Measurements from ENCODE around the gene KLK14.
A peak's percentile ranks its signal among the peaks of the same experiment; 100 is the strongest.

Gene KLK14

DNA sequence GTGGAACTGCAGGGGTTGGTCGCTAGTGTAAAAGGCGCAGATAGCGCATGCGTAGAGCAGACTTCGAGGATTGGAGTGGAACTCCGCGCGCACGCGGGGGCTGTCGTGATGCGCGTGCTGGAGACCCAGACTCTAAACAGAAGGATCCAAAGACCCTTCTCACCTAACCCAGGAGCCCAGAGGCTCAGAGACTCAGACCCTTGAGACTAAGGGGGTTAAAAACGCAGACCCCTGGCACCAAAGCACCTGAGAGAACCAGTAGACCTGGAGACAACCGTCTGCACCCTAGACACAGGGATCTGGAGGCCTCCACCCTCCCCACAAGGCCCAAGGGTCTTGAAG lies 26.1 kb upstream of the KLK14 start:
- peak overlapping the region; percentile 93 for H3K4me3 ChIP-seq (ENCODE audit: low read depth, low read length)

GRCh38 chr19:51108066-51108804 lies 25.5 kb upstream of the KLK14 start, which contains the start of gene CTU1:
Gene CTU1 (minus strand): TSS chr19:51108409. CDS start chr19:51104569, 3,840 bp downstream.
- peak within 1 kb of the TSS; percentile 93 for H3K4me3 ChIP-seq (ENCODE audit: low read depth, low read length)

DNA sequence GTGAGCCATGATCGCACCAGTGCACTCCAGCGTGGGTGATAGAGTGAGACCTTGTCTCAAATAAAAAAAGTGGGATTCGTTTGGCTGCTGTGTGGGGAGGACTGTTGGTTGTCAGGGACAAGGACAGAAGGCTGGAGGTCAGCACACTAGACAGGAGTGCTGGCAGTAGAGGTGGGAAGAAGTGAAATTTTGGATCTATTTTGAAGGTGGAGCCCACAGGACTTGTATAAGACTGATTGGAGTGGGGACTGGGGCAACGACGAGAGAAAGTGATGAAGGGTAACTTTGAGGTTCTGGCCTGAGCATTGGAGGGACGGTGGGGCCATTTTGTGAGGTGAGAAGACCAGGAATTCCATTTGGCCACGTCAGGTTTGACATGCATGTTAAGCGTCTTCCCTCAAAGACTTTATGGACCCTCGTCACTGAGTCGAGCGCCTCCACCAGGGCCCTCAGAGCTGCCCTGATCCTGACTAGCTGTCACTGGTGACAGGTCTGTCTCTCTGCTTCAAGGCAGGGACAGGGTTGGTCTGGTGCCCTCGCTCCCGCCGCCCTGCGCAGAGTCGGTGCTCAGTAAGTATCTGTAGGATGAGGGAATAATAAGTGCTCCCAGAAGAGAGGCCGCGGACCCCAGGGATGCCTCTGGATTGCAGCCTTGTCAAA lies 24.8 kb upstream of the KLK14 start:
- H3K4me3 ChIP-seq (ENCODE audit: low read depth, low read length): peak overlapping the region; percentile 93

GRCh38 chr19:51103926-51104341 lies 21.2 kb upstream of the KLK14 start:
- no peak overlapping the region for H3K4me3 ChIP-seq (ENCODE audit: low read depth, low read length)

DNA sequence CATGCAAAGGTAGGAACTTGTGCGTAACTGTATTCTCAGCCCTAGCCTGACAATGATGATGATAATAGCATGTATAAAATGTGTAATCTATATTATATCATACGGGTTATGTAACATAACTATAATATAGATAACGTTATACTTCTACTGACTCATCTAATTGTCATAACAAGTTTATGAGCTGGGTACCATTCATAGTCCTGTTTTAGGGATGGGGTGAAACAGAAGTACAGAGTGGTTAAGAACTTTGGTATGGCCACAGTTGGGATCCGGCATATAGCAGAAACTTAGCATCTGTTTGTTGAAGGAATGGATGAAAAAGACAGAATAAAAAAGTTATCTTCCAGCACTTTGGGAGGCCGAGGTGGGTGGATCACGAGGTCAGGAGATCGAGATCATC lies 20.3 kb upstream of the KLK14 start:
- no peak overlapping the region for H3K4me3 ChIP-seq (ENCODE audit: low read depth, low read length)

- H3K4me3 ChIP-seq (ENCODE audit: low read depth, low read length): no peak overlapping the region
Observed at GRCh38 chr19:51101171-51101865, 18.6 kb upstream of the KLK14 start.

DNA sequence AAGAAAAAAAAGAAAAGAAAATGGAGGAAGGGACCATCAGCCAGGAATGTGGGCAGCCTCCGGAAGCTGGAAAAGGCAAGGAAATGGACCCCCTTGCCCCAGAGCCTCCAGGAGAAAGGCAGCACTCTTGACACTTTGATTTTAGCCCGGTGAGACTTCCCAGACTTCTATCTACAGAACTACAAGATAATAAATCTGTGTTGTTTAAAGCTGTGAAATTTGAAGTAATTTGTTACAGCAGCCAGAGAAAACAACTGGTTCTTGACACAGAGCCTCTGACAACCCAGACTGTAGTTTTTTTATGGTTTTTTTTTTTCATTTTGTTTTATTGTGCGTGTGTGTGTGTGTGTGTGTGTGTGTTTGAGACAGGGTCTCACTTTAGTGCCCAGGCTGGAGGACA lies 17.9 kb upstream of the KLK14 start:
- no peak overlapping the region for H3K4me3 ChIP-seq (ENCODE audit: low read depth, low read length)

- no peak overlapping the region for H3K4me3 ChIP-seq (ENCODE audit: low read depth, low read length)
Observed at GRCh38 chr19:51099047-51099382, 16.3 kb upstream of the KLK14 start.

- H3K4me3 ChIP-seq (ENCODE audit: low read depth, low read length): no peak overlapping the region
Observed at GRCh38 chr19:51098365-51099046, 15.8 kb upstream of the KLK14 start.

- no peak overlapping the region for H3K4me3 ChIP-seq (ENCODE audit: low read depth, low read length)
Observed at GRCh38 chr19:51097796-51098195, 15.1 kb upstream of the KLK14 start.

- H3K4me3 ChIP-seq (ENCODE audit: low read depth, low read length): no peak overlapping the region
Observed at GRCh38 chr19:51097166-51097738, 14.6 kb upstream of the KLK14 start.

DNA sequence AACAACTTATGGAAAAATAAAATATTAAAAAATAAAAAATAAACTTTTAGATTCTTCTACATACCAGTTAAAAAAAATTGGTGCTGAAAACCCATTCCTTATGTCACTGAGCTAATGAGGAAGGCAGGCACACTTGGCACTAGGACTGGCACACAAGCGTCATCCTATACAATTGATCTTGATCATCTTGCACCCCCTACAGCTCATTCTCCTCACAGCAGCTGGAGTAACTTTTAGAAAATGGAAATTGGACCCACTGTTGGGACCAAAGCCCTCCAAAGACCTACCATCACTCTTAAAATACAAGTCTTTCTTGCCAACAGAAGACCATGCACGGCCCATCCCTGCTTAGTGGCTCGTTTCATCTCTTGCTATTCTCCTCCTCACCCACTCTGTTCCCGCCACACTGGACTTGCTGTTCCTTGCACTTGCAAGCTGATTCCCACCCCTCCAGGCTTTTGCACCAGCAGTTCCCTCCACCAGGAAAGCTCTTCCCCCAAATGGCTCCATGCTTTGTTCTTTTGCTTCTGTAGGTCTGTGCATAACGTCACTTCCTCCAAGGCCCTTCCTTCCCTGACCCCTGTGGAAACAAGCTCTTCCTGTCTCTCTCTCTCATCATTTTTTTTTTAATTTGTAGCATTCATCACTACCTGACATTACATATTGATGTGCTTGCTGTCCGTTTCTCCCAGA lies 13.9 kb upstream of the KLK14 start:
- H3K4me3 ChIP-seq (ENCODE audit: low read depth, low read length): no peak overlapping the region

- H3K4me3 ChIP-seq (ENCODE audit: low read depth, low read length): no peak overlapping the region
Observed at GRCh38 chr19:51094696-51095279, 12.1 kb upstream of the KLK14 start.

GRCh38 chr19:51093510-51094345 lies 11.0 kb upstream of the KLK14 start:
- H3K4me3 ChIP-seq (ENCODE audit: low read depth, low read length): no peak overlapping the region

GRCh38 chr19:51093101-51093500 lies 10.4 kb upstream of the KLK14 start:
- H3K4me3 ChIP-seq (ENCODE audit: low read depth, low read length): no peak overlapping the region

GRCh38 chr19:51091895-51092873 lies 9.5 kb upstream of the KLK14 start:
- H3K4me3 ChIP-seq (ENCODE audit: low read depth, low read length): no peak overlapping the region

DNA sequence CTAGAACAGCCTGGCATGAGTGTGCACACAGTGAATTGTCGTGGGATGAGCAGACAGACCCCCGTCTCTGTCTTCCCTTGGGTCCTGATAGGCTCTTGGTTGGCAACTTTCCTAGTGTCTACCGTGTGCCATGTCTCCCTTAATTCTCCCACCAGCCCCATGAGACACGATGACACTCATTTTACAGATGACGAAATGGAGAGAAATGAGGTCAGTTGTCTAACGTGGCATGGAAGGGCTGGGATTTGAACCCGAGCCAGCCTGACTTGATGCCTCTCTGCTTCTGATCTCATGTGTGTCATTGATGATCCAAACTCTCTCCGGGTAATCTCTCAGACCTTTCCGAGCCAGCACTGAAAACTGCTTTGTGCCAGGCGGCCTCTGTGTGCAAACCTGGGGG lies 8.4 kb upstream of the KLK14 start:
- no peak overlapping the region for H3K4me3 ChIP-seq (ENCODE audit: low read depth, low read length)

DNA sequence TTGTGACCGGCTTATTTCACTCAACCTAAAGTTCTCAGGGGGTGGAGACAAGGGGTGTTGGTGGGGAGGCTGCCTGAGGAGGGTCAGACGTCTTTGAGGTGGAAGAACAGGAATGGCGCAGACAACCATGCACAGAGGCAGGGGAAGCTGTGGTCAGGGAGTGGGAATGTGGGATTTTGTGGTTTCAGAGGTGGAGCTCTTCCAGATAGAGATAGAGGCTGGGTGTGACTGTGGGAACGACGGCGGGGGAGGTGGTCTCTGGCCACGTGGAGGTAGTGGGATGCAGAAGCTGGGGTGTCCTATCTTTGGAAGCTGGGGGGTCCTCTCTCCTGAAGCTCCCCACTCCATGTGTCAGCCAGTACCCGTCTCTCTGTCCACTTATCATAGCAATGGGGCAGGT lies 7.8 kb upstream of the KLK14 start:
- H3K4me3 ChIP-seq (ENCODE audit: low read depth, low read length): no peak overlapping the region

Measured in iPS-11a (cell line).